Peyer's patch (tissue), 4 donors: ENCODE measurements around the gene NLRP13. TPM values are rescaled to one million over a fixed set of nuclear protein-coding genes. Genes with fewer than 3 reads are reported as not detected.

Experiments used
- DNase-seq, 3 donors: peaks; one replicate each; pipeline ENCODE4 v3.0.0-alpha.2; 2017 to 2019
- H3K27ac ChIP-seq, 4 donors: fragments of 200-600 bp; sonication (generic); one replicate each; pipeline ENCODE4 v1.5.1; 2016 to 2019
- H3K27me3 ChIP-seq, 2 donors: fragments of 200-600 bp; sonication (generic); one replicate each; pipeline ENCODE4 v1.5.1; 2019
- H3K36me3 ChIP-seq, 3 donors: fragments of 200-600 bp; sonication (generic); one replicate each; pipeline ENCODE4 v1.5.1; 2016 to 2019
- H3K4me1 ChIP-seq, 4 donors: fragments of 200-600 bp; sonication (generic); one replicate each; pipeline ENCODE4 v1.5.1; 2016 to 2019
- H3K4me3 ChIP-seq, 4 donors: fragments of 200-600 bp; sonication (generic); 1 replicate in 3 of 4; 2 replicates in 1 of 4; pipeline ENCODE4 v1.5.1; 2016 to 2019; ENCODE audit warnings: mild to moderate bottlenecking in 1 of 4
- H3K9me3 ChIP-seq, 4 donors: fragments of 200-600 bp; sonication (generic); one replicate each; pipeline ENCODE4 v1.5.1; 2016 to 2019; ENCODE audit warnings: mild to moderate bottlenecking in 1 of 4
- CTCF ChIP-seq, 6 experiments: fragments of 450-650 bp in 4 of 6; fragments of 200-600 bp in 2 of 6; sonication (generic) in 1 of 6; IDR thresholded peaks; one replicate each; pipeline ENCODE4 v1.5.1; 2017 to 2019; ENCODE audit warnings: antibody characterized with exemption in 6 of 6, mild to moderate bottlenecking in 3 of 6, moderate library complexity in 1 of 6
- POLR2A ChIP-seq, 2 donors: fragments of 450-650 bp; IDR thresholded peaks; one replicate each; pipeline ENCODE4 v1.5.1; 2017; ENCODE audit warnings: antibody characterized with exemption in 2 of 2, mild to moderate bottlenecking in 2 of 2, moderate library complexity in 2 of 2
- total RNA-seq, 4 donors: library from RNA; depleted of rRNA; stranded (reverse); fragments of >200 nt; gene quantifications; one replicate each; pipeline ENCODE4 v1.1.0, GENCODE V29; 2016

The NLRP13 gene
- total RNA-seq, 4 donors from 2014 or later = not detected

- Histone ChIP-seq H3K36me3 (no peaks in the 10 kb centered on the region), H3K4me3 (no peak overlapping the region), H3K9me3 (no peaks in the 10 kb centered on the region), H3K27me3 (no peaks in the 10 kb centered on the region), H3K27ac (no peak overlapping the region), H3K4me1 (no peaks in the 10 kb centered on the region)
- TF ChIP-seq POLR2A (IDR thresholded peaks at IDR 0.05) (no peak), CTCF (IDR thresholded peaks at IDR 0.05) (no peak)
- no peak for DNase-seq
Measured at GRCh38 chr19:55866521-55866920, 65.6 kb downstream of the NLRP13 start.

- Histone ChIP-seq H3K9me3 (no peaks in the 10 kb centered on the region), H3K4me1 (no peaks in the 10 kb centered on the region), H3K36me3 (no peaks in the 10 kb centered on the region), H3K27me3 (no peaks in the 10 kb centered on the region), H3K4me3 (no peak overlapping the region), H3K27ac (no peak overlapping the region)
- no peak for DNase-seq
- TF ChIP-seq POLR2A (IDR thresholded peaks at IDR 0.05) = no peak
- no peak for TF ChIP-seq CTCF (IDR thresholded peaks at IDR 0.05)
Measured at GRCh38 chr19:55858969-55859368, 73.2 kb downstream of the NLRP13 start.

GRCh38 chr19:55858401-55858800 lies 73.7 kb downstream of the NLRP13 start:
- Histone ChIP-seq H3K27ac (no peak overlapping the region), H3K36me3 (no peaks in the 10 kb centered on the region), H3K27me3 (no peaks in the 10 kb centered on the region), H3K9me3 (no peaks in the 10 kb centered on the region), H3K4me3 (no peak overlapping the region), H3K4me1 (no peaks in the 10 kb centered on the region)
- TF ChIP-seq CTCF (IDR thresholded peaks at IDR 0.05) (no peak), POLR2A (IDR thresholded peaks at IDR 0.05) (no peak)
- DNase-seq = no peak

- H3K27ac ChIP-seq = no peak overlapping the region
- no peak for DNase-seq
- no peaks in the 10 kb centered on the region for H3K9me3 ChIP-seq
- H3K27me3 ChIP-seq = no peaks in the 10 kb centered on the region
- H3K36me3 ChIP-seq = no peaks in the 10 kb centered on the region
- H3K4me1 ChIP-seq = no peaks in the 10 kb centered on the region
- H3K4me3 ChIP-seq = no peak overlapping the region
- TF ChIP-seq POLR2A (IDR thresholded peaks at IDR 0.05) (no peak), CTCF (IDR thresholded peaks at IDR 0.05) (no peak)
Measured at GRCh38 chr19:55857974-55858373, 74.2 kb downstream of the NLRP13 start.

- Histone ChIP-seq H3K9me3 (no peaks in the 10 kb centered on the region), H3K4me1 (no peaks in the 10 kb centered on the region), H3K4me3 (no peak overlapping the region), H3K36me3 (no peaks in the 10 kb centered on the region), H3K27me3 (no peaks in the 10 kb centered on the region), H3K27ac (no peak overlapping the region)
- TF ChIP-seq POLR2A (IDR thresholded peaks at IDR 0.05) (no peak), CTCF (IDR thresholded peaks at IDR 0.05) (no peak)
- no peak for DNase-seq
Measured at GRCh38 chr19:55857149-55857548, 75.0 kb downstream of the NLRP13 start.

- Histone ChIP-seq H3K4me3 (no peak overlapping the region), H3K27me3 (no peaks in the 10 kb centered on the region), H3K9me3 (no peaks in the 10 kb centered on the region), H3K27ac (no peak overlapping the region), H3K4me1 (no peaks in the 10 kb centered on the region), H3K36me3 (no peaks in the 10 kb centered on the region)
- TF ChIP-seq POLR2A (IDR thresholded peaks at IDR 0.05) (no peak), CTCF (IDR thresholded peaks at IDR 0.05) (no peak)
- no peak for DNase-seq
Measured at GRCh38 chr19:55855160-55855559, 77.0 kb downstream of the NLRP13 start.
